PC-9 (cell line): ENCODE measurements around the gene FAM216B. TPM values are rescaled to one million over a fixed set of nuclear protein-coding genes. Genes with fewer than 3 reads are reported as not detected.

Experiments
- BruUV-seq: library from RNA; stranded (reverse); fragments of 400-500 nt; replicated peaks from 2 replicates; lab custom pipeline; 2021; lab: Mats Ljungman, UMichigan
- CTCF ChIA-PET: fragments of 300-600 bp; sonication (Branson Sonifier 250); formaldehyde crosslinking; loops from one replicate; lab custom pipeline; 2022; ENCODE audit warnings: antibody characterized with exemption; lab: Charles Lee
- POLR2A ChIA-PET: fragments of 300-600 bp; sonication (Branson Sonifier 250); formaldehyde crosslinking; loops from one replicate; lab custom pipeline; 2022; ENCODE audit warnings: antibody characterized with exemption; ENCODE audit not compliant: unreplicated experiment; lab: Charles Lee
- DNase-seq, 2 experiments: peaks; one replicate each; pipeline versions ENCODE4 v3.0.0 to v3.0.0-alpha.2; 2015 to 2022; ENCODE audit warnings: mixed read lengths in 1 of 2
- H2AFZ ChIP-seq: fragments of 200-600 bp; sonication (generic); 2 replicates; pipeline ENCODE4 v1.8.1; 2017; ENCODE audit warnings: antibody characterized with exemption
- H3F3A ChIP-seq: fragments of 200-600 bp; sonication (generic); 2 replicates; pipeline ENCODE4 v1.8.1; 2017; ENCODE audit warnings: antibody characterized with exemption, mild to moderate bottlenecking, low read depth; ENCODE audit not compliant: insufficient read depth
- H3K27ac ChIP-seq: fragments of 200-600 bp; sonication (generic); 2 replicates; pipeline ENCODE4 v1.6.1; 2016; ENCODE audit warnings: mixed run types
- H3K27me3 ChIP-seq: fragments of 200-600 bp; sonication (generic); 2 replicates; pipeline ENCODE4 v1.6.1; 2016; ENCODE audit warnings: low read depth, mixed run types; ENCODE audit not compliant: insufficient read depth
- H3K36me3 ChIP-seq: fragments of 200-600 bp; sonication (generic); 2 replicates; pipeline ENCODE4 v1.6.1; 2016; ENCODE audit warnings: low read depth, mixed run types
- H3K4me1 ChIP-seq: fragments of 200-600 bp; sonication (generic); replicated peaks from 2 replicates; pipeline ENCODE4 v1.6.1; 2016; ENCODE audit warnings: mixed run types; ENCODE audit not compliant: insufficient read depth
- H3K4me2 ChIP-seq: fragments of 200-600 bp; sonication (generic); 2 replicates; pipeline ENCODE4 v1.6.1; 2017; ENCODE audit warnings: mixed run types
- H3K4me3 ChIP-seq: fragments of 200-600 bp; sonication (generic); 2 replicates; pipeline ENCODE4 v1.6.1; 2016; ENCODE audit warnings: mixed run types
- H3K79me2 ChIP-seq: fragments of 200-600 bp; sonication (generic); 2 replicates; pipeline ENCODE4 v1.6.1; 2017; ENCODE audit warnings: low read depth, mixed run types
- H3K9me2 ChIP-seq: fragments of 200-600 bp; sonication (generic); 2 replicates; pipeline ENCODE4 v1.8.1; 2017; ENCODE audit warnings: mild to moderate bottlenecking; ENCODE audit not compliant: insufficient read depth
- H3K9me3 ChIP-seq: fragments of 200-600 bp; sonication (generic); 2 replicates; pipeline ENCODE4 v1.8.1; 2016; ENCODE audit warnings: low read depth; ENCODE audit not compliant: insufficient read depth
- H4K20me1 ChIP-seq: fragments of 200-600 bp; sonication (generic); 2 replicates; pipeline ENCODE4 v1.8.1; 2017; ENCODE audit not compliant: insufficient read depth
- EZH2 ChIP-seq: fragments of 200-600 bp; sonication (generic); IDR thresholded peaks from 2 replicates; pipeline ENCODE4 v1.8.0; 2017; ENCODE audit warnings: antibody characterized with exemption, low read depth
- intact Hi-C: fragments of 100-400 bp; cut with micrococcal nuclease; formaldehyde crosslinking; loops from one replicate; pipeline ENCODE4 v1.10.0; 2022; ENCODE audit not compliant: unreplicated experiment
- total RNA-seq: library from RNA; stranded (reverse); gene quantifications from 2 replicates; pipeline ENCODE4 v1.2.3, GENCODE V29; 2021
- TF ChIP-seq, protein P1 (sequence below): fragments of 200-600 bp; sonication (generic); conservative IDR thresholded peaks from 2 replicates; pipeline ENCODE4 v1.6.1; 2017; ENCODE audit warnings: mixed run types, antibody characterized with exemption, mild to moderate bottlenecking, moderate library complexity

The FAM216B gene
- total RNA-seq, 1 experiment from 2014 or later = not detected

DNA sequence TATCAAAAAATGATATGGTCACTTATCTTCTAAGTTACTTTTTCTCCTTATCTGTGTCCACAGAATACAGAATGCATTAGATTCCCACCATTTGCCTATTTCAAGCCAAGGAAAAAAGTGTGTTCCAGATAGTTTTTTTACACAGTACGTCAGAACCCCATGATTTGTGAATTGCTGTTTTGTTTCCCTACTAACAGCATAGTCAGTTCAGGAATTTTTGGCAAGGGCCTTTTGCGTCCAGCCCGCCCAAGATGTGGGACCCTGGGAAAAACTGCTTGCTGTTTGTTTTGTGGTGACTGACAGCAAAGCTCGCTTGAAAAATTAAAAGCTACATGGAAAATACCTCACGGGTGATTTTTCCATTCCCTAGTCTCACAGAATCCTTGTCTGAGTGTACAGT, 20.4 kb upstream of the FAM216B start:
- no peak for DNase-seq
- Histone ChIP-seq H3K9me3 (0 out of 2 replicates have a peak, but pooled peaks cover 2% of the 10 kb centered on the region), H3K4me2 (no peak overlapping the region), H3F3A (no peaks in the 10 kb centered on the region), H4K20me1 (no peaks in the 10 kb centered on the region), H3K9me2 (no peaks in the 10 kb centered on the region), H3K4me3 (no peak overlapping the region), H3K79me2 (no peaks in the 10 kb centered on the region), H3K36me3 (no peaks in the 10 kb centered on the region), H2AFZ (no peak overlapping the region), H3K27ac (no peak overlapping the region), H3K27me3 (no peaks in the 10 kb centered on the region), H3K4me1 (no peaks in the 10 kb centered on the region)
- POLR2A ChIA-PET = no interaction called here
- BruUV-seq = no TSS peak
- CTCF ChIA-PET = no interaction called here
- TF ChIP-seq EZH2 = no peak
- TF ChIP-seq, protein P1, sequence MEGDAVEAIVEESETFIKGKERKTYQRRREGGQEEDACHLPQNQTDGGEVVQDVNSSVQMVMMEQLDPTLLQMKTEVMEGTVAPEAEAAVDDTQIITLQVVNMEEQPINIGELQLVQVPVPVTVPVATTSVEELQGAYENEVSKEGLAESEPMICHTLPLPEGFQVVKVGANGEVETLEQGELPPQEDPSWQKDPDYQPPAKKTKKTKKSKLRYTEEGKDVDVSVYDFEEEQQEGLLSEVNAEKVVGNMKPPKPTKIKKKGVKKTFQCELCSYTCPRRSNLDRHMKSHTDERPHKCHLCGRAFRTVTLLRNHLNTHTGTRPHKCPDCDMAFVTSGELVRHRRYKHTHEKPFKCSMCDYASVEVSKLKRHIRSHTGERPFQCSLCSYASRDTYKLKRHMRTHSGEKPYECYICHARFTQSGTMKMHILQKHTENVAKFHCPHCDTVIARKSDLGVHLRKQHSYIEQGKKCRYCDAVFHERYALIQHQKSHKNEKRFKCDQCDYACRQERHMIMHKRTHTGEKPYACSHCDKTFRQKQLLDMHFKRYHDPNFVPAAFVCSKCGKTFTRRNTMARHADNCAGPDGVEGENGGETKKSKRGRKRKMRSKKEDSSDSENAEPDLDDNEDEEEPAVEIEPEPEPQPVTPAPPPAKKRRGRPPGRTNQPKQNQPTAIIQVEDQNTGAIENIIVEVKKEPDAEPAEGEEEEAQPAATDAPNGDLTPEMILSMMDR = no peak
- intact Hi-C loops = no loop called here

DNA sequence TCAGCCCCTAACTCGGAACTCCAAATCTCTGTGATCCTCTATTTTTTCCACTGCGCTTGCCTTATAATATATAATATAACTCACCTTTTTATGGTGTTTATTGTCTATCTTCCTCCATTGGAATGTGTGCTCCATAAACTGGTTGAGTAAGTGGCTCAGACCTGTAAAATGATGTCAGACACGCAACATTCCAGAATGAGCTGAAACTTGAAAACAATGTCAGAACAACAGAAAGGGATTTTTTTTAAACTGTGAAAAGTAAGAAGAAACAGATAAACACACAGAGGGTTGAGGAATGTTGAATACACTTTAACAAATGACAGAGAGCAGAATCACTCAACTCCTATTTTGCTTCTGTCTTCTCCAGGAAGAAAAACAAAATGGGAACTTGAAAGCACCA, 19.1 kb upstream of the FAM216B start:
- no peaks in the 10 kb centered on the region for H3K36me3 ChIP-seq
- H2AFZ ChIP-seq = no peak overlapping the region
- no peaks in the 10 kb centered on the region for H3K27me3 ChIP-seq
- no peak for DNase-seq
- no peaks in the 10 kb centered on the region for H3K9me3 ChIP-seq
- no peak overlapping the region for H3K4me2 ChIP-seq
- H3K27ac ChIP-seq = no peak overlapping the region
- intact Hi-C loops = no loop called here
- TF ChIP-seq, protein P1 = no peak
- TF ChIP-seq EZH2 = no peak
- H3K9me2 ChIP-seq = no peaks in the 10 kb centered on the region
- CTCF ChIA-PET = no interaction called here
- no peaks in the 10 kb centered on the region for H3F3A ChIP-seq
- H3K4me3 ChIP-seq = no peak overlapping the region
- no peaks in the 10 kb centered on the region for H3K79me2 ChIP-seq
- no peaks in the 10 kb centered on the region for H4K20me1 ChIP-seq
- POLR2A ChIA-PET = no interaction called here
- no peaks in the 10 kb centered on the region for H3K4me1 ChIP-seq
- BruUV-seq = no TSS peak

DNA sequence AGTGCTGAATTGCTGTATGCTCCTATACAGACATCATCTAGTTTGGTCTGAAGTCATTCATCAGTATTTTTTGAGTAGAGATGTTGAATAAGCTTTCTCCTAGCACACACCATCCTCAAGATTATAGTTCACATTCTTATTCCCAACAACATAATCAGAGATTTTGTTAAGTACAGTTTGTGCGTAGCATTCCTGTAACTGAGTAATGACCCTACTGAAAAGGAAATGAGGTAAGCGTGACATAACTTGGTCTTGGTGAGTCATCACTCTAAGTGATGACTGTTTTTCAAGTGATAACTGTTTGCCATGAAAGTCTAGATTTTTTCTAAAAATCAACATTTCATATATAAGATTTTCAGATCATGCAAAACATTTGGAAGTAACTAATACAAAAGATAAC, 18.5 kb upstream of the FAM216B start:
- Histone ChIP-seq H3K4me1 (no peaks in the 10 kb centered on the region), H3K4me2 (no peak overlapping the region), H3K27me3 (no peaks in the 10 kb centered on the region), H3K27ac (no peak overlapping the region), H4K20me1 (no peaks in the 10 kb centered on the region), H3K9me3 (no peaks in the 10 kb centered on the region), H3K4me3 (no peak overlapping the region), H3K36me3 (no peaks in the 10 kb centered on the region), H2AFZ (no peak overlapping the region), H3K79me2 (no peaks in the 10 kb centered on the region), H3K9me2 (no peaks in the 10 kb centered on the region), H3F3A (no peaks in the 10 kb centered on the region)
- ChIA-PET POLR2A (no interaction called here), CTCF (no interaction called here)
- TF ChIP-seq EZH2 = no peak
- TF ChIP-seq, protein P1 = no peak
- no peak for DNase-seq
- no TSS peak for BruUV-seq
- intact Hi-C loops = no loop called here
